HL-60 (cell line): ENCODE data around the gene CBFA2T2.

Experiments
- DNase-seq, 2 experiments: peaks; one replicate each; pipeline ENCODE4 v3.0.0-alpha.2; 2010 to 2020; ENCODE audit warnings: low read depth in 1 of 2, low spot score in 1 of 2
- H3K27ac ChIP-seq: fragments of 250-450 bp; sonication (Bioruptor Pico); replicated peaks from 2 replicates; pipeline ENCODE4 v1.5.1; 2020; ENCODE audit warnings: mild to moderate bottlenecking, moderate library complexity
- H3K27me3 ChIP-seq: fragments of 250-450 bp; sonication (Bioruptor Pico); 2 replicates; pipeline ENCODE4 v1.5.1; 2021; ENCODE audit warnings: mild to moderate bottlenecking, moderate library complexity; ENCODE audit not compliant: insufficient read depth, poor library complexity, severe bottlenecking
- H3K4me3 ChIP-seq: replicated peaks from 2 replicates; pipeline ENCODE4 v1.5.1; 2011; ENCODE audit warnings: mild to moderate bottlenecking, control low read depth, low read length; ENCODE audit not compliant: insufficient read depth
- GABPA ChIP-seq: IDR thresholded peaks from 2 replicates; pipeline ENCODE4 v1.6.1; 2012; ENCODE audit warnings: low read depth
- POLR2AphosphoS5 ChIP-seq: IDR thresholded peaks from 2 replicates; pipeline ENCODE4 v1.6.1; 2012; ENCODE audit warnings: low read depth
- SPI1 ChIP-seq: IDR thresholded peaks from 2 replicates; pipeline ENCODE4 v1.6.1; 2012; ENCODE audit warnings: low read depth, mild to moderate bottlenecking, borderline replicate concordance
- TF ChIP-seq, protein P1 (sequence below): IDR thresholded peaks from one replicate; pipeline ENCODE4 v1.5.1; 2011; ENCODE audit warnings: low read length, control low read depth, inconsistent platforms; ENCODE audit not compliant: insufficient read depth
- TF ChIP-seq, protein P2 (sequence below): IDR thresholded peaks from 2 replicates; pipeline ENCODE4 v1.6.1; 2012; ENCODE audit warnings: low read depth; ENCODE audit not compliant: insufficient replicate concordance

CBFA2T2 gene

DNA sequence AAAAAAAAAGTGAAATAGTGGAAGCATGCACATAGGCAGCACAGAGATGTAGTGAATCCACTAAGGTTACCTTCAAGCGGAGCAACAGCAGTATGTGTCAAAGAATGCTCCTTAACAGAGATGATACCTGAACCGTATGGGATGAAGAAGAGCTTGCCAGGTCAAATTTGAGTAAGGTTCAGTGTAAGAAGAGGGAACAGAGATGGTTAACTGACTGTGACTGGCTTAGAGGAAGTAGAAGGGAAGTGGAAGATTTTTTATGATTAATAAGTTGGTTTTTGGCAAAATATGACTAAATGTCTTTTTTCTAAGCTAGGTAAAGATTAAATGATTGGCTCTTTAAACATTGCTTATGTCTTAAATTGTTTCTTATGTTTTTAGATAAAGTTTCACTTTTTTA lies 119.6 kb downstream of the CBFA2T2 start:
- no peaks in the 10 kb centered on the region for H3K27me3 ChIP-seq
- H3K4me3 ChIP-seq, result no peak overlapping the region
- H3K27ac ChIP-seq, result no peak overlapping the region
- TF ChIP-seq POLR2AphosphoS5 (no peak), SPI1 (no peak), GABPA (no peak)
- TF ChIP-seq, protein P1, sequence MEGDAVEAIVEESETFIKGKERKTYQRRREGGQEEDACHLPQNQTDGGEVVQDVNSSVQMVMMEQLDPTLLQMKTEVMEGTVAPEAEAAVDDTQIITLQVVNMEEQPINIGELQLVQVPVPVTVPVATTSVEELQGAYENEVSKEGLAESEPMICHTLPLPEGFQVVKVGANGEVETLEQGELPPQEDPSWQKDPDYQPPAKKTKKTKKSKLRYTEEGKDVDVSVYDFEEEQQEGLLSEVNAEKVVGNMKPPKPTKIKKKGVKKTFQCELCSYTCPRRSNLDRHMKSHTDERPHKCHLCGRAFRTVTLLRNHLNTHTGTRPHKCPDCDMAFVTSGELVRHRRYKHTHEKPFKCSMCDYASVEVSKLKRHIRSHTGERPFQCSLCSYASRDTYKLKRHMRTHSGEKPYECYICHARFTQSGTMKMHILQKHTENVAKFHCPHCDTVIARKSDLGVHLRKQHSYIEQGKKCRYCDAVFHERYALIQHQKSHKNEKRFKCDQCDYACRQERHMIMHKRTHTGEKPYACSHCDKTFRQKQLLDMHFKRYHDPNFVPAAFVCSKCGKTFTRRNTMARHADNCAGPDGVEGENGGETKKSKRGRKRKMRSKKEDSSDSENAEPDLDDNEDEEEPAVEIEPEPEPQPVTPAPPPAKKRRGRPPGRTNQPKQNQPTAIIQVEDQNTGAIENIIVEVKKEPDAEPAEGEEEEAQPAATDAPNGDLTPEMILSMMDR, result no peak
- TF ChIP-seq, protein P2, sequence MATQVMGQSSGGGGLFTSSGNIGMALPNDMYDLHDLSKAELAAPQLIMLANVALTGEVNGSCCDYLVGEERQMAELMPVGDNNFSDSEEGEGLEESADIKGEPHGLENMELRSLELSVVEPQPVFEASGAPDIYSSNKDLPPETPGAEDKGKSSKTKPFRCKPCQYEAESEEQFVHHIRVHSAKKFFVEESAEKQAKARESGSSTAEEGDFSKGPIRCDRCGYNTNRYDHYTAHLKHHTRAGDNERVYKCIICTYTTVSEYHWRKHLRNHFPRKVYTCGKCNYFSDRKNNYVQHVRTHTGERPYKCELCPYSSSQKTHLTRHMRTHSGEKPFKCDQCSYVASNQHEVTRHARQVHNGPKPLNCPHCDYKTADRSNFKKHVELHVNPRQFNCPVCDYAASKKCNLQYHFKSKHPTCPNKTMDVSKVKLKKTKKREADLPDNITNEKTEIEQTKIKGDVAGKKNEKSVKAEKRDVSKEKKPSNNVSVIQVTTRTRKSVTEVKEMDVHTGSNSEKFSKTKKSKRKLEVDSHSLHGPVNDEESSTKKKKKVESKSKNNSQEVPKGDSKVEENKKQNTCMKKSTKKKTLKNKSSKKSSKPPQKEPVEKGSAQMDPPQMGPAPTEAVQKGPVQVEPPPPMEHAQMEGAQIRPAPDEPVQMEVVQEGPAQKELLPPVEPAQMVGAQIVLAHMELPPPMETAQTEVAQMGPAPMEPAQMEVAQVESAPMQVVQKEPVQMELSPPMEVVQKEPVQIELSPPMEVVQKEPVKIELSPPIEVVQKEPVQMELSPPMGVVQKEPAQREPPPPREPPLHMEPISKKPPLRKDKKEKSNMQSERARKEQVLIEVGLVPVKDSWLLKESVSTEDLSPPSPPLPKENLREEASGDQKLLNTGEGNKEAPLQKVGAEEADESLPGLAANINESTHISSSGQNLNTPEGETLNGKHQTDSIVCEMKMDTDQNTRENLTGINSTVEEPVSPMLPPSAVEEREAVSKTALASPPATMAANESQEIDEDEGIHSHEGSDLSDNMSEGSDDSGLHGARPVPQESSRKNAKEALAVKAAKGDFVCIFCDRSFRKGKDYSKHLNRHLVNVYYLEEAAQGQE, result no peak
- no peak for DNase-seq

DNA sequence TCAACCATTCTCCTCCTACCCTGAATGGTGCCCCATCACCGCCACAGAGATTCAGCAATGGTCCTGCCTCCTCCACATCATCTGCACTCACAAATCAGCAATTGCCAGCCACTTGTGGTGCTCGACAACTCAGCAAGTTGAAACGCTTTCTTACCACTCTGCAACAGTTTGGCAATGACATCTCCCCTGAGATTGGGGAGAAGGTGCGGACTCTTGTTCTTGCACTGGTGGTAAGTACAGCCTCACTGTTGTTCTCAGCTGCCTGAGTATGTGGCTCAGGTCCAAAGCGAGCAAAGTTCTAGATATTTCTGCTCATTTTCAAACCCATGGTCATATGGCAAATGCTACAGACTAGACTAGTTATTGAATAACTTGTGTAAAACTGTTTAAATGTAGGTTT lies 121.2 kb downstream of the CBFA2T2 start:
- TF ChIP-seq GABPA (no peak), SPI1 (no peak), POLR2AphosphoS5 (no peak)
- TF ChIP-seq, protein P1, result no peak
- TF ChIP-seq, protein P2, result no peak
- no peak for DNase-seq
- H3K27ac ChIP-seq, result no peak overlapping the region
- H3K27me3 ChIP-seq, result no peaks in the 10 kb centered on the region
- no peak overlapping the region for H3K4me3 ChIP-seq

DNA sequence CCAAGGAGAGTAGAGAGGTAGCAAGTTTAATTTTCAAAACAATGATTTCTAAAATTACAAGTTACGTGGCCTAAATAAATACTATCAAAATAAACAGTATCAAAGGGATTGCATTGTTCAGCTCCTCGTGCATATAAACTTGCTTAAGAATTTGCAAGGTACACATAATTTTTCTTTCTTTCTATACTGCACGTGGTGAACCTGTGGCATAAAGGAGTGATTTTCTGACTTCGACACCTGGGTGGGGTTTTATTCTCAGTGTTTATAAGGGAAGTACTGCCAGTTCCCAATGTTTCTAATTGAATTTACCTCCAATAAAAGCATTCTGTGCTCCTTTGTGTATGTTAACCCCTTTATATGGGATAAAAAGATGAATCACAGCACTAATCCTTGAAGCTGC lies 122.1 kb downstream of the CBFA2T2 start:
- DNase-seq, result no peak
- no peak overlapping the region for H3K4me3 ChIP-seq
- no peaks in the 10 kb centered on the region for H3K27me3 ChIP-seq
- no peak for TF ChIP-seq POLR2AphosphoS5
- TF ChIP-seq, protein P2, result no peak
- TF ChIP-seq, protein P1, result no peak
- no peak overlapping the region for H3K27ac ChIP-seq
